Left colon (tissue), 2 donors: ENCODE results near the gene STRN3. TPM values are rescaled to one million over a fixed set of nuclear protein-coding genes. Genes with fewer than 3 reads are reported as not detected.

Experiments
- ATAC-seq: fragments of 200-7000 bp; cut with Tn5 transposase; one replicate; pipeline ENCODE4 v1.9.1; 2020; ENCODE audit warnings: mild to moderate bottlenecking, moderate library complexity
- DNase-seq, 2 donors: peaks; one replicate each; pipeline ENCODE4 v3.0.0-alpha.2; 2020
- intact Hi-C, 2 donors: fragments of 100-400 bp; cut with DNase I in 1 of 2; cut with micrococcal nuclease in 1 of 2; formaldehyde crosslinking; loops; one replicate each; pipeline versions ENCODE4 v1.11.2 to v1.14.0; 2022; cut with DNase I, micrococcal nuclease
- total RNA-seq, 2 donors: library from RNA; stranded (reverse); fragmentation: NEBNext Ultra II Directional; extraction: Animal tissue kit (Norgen Biotek cat#: 25700); gene quantifications; one replicate each; pipeline ENCODE4 v1.2.1, GENCODE V29; 2021
- donor health status: DM: no; HTN: no; CAD: no.
- donor health status: DM: yes; HTN: yes; CAD: no.

The STRN3 gene
- total RNA-seq, 2 donors from 2014 or later: 43.3 to 48.0 TPM

DNA sequence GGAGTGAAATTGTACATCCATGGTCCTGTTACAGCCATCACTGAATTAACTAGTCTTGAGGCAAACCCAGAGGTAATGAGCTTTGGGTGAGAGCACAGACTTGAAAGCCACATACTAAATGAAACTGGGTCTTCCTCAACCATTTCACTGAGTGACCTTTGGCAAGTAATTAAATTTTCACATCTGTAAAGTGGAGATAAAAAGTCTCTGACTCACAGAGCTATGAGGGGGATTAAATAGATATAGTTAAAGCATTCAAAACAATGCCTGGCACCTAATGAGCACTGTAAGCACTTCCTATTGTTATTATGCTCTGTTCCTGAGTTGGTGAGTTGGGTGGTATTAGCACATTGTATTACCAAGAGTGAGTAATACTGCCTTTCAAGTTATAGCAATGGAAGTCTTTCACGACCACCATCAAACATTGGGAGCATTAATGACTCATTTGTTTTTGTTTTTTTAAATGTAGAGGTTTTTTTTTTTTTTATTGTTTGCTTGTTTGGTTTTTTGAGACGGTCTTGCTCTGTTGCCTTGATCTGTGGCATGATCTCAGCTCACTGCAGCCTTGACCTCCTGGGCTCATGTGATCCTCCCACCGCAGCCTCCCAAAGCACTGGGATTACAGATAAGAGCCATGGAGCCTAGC is 12.5 kb upstream of the STRN3 start:
- ATAC-seq (peak; percentile 54), DNase-seq (no peak)
- intact Hi-C loops: no loop called here

DNA sequence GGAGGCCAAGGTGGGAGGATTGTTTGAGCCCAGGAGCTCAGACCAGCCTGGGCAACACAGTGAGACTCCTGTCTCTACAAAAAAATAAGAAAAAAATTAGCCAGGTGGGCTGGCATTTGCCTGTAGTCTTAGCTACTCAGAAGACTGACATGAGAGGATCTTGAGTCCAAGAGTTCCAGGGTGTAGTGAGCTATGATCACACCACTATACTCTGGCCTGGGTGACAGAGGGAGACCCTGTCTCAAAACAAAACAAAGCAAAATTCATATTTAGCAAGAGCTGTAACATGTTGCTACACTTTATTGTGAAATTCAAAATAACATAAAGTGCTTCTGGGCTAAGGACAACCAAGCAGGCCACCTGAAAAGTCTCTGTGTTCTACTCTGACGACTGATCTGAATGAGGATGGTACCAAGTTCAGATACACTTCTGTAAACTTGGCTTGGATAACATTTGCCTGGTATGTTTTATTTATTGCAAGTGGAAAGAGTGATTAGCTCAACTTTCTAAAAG is 11.6 kb upstream of the STRN3 start:
- intact Hi-C loops: no loop called here
- DNase-seq: no peak
- ATAC-seq: no peak

DNA sequence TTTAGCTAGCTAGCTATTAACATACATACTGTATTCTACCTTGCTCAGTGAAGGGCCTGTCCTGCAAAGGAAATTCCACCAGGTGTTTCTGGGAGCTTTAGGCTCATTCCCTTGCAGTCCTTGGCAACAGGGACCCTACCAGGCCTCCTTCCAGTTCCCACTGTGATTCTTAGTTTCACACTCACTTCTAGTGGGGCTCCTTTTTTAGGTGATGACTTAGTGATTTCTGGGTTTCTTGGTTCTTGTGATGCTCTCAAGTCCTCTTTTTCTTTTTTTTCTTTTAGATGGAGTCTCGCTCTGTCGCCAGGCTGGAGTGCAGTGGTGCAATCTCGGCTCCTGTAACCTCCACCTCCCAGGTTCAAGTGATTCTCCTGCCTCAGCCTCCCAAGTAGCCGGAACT is 10.4 kb upstream of the STRN3 start:
- intact Hi-C loops: no loop called here
- ATAC-seq (no peak), DNase-seq (no peak)

DNA sequence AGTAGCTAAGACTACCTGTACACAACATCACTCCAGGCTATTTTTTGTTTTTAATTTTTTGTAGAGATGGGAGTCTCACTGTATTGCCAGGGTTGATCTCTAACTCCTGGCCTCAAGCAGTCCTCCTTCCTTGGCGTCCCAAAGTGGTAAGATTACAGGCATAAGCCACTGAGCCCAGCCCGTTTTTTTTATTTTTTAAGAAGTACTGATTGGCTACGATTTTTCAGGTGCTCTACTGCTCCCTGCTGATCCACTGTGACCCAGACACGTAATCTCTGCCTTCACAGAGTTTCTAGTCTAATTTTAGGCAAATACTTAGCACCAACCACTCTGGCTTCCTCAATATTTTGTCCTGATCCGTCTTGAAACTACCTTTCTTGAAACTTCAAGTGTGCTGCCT is 4.3 kb upstream of the STRN3 start:
- ATAC-seq: no peak
- no peak for DNase-seq
- intact Hi-C loops: no loop called here

DNA sequence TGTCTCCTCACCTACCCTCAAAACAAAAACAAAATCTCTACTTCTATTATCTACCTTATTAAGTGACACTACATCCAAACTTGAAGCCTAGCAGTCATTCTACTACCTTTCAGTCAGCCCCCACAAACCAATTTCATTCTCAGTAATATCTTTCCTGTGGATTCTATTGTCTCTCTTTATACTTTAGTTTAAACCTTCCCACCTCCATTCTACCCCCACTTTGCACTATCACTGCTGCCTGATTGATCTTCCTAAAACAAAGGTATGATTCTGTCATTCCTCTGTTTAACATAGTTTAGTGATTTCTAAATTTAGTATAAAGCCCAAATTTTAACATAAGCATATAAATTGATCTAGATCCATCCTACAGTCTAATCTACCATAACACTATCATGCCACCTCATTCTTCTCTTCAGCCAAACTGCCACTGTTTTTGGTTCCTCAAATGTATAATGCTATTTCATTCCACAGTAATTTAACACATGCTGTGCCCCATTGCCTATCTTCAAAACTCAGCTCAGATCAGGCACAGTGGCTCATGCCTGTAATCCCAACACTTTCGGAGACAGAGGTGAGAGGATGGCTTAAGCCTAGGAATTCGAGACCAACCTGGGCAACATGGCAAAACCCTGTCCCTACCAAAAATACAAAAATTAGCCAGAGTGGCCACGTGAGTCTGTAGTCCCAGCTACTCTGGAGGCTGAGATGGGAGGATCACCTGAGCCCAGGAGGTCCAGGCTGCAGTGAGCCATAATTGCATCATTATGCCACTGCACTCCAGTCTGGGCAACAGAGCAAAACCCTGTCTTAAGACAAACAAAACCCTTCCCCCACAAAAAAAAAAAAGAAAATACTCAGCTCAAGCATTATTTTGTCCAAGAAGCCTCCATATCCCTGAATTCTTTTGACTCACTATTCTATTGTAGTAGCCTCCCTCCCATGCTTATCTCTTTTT is 3.1 kb upstream of the STRN3 start:
- ATAC-seq (no peak), DNase-seq (no peak)
- intact Hi-C loops: no loop called here

DNA sequence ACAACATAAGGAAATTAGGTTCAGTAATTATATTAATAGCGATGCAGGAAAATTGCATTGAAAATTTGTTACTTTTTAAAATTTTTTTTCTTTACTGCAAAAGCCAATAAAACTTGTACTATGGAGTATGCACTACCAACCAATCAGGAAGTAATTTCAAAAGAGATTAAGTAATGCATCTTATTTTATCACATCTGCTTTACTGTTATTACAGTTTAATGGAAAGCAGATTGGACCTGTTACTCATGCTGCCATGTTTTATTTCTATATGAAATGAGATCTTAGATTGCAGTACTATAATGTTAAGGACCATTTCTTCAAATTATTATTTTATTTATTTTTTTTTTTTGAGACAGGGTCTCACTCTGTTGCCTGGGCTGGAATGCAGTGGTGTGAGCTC is 1.7 kb upstream of the STRN3 start:
- no peak for ATAC-seq
- no peak for DNase-seq
- intact Hi-C loops: no loop called here

DNA sequence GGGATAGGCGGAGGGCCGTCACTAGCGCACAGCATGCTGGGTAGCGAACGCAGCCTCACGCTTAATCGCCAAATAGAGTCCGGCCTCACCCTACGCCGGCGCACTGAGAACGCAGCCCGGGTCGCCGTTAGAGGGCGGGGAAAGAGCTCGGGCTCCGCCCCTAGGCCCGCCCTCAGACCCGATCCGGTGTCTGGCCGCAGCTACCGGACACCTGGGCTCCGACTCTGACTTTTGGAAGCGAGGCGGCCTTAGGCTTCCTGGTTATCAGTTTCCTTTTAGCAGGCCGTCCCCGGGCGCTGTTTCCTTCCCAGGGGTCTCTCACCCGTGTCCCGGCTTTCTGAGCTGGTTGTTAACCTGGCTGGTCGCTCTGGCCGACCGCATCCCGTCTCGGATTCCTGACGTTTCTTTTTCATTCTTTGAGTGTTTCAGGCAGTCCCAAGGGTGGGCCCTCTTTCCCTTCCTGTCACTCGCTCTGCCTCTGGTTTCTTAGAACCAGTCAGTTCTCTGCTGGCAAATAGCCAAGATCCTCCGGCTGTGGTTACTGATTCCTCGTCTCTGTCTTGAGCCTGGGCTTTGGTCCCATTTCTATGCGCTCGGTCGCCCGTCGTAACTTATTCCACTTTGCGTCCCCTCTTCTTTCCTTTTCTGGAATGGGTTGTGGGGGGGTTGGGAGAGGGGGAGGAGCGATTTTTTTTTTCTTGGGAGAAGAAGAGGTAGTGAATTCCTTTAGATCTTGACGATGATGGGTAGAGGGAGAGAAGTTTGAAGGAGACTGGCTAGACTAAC is 464 bp upstream of the STRN3 start:
- ATAC-seq (peak; percentile 90), DNase-seq (peak; percentile 96 to 98)
- intact Hi-C loops: no loop called here

DNA sequence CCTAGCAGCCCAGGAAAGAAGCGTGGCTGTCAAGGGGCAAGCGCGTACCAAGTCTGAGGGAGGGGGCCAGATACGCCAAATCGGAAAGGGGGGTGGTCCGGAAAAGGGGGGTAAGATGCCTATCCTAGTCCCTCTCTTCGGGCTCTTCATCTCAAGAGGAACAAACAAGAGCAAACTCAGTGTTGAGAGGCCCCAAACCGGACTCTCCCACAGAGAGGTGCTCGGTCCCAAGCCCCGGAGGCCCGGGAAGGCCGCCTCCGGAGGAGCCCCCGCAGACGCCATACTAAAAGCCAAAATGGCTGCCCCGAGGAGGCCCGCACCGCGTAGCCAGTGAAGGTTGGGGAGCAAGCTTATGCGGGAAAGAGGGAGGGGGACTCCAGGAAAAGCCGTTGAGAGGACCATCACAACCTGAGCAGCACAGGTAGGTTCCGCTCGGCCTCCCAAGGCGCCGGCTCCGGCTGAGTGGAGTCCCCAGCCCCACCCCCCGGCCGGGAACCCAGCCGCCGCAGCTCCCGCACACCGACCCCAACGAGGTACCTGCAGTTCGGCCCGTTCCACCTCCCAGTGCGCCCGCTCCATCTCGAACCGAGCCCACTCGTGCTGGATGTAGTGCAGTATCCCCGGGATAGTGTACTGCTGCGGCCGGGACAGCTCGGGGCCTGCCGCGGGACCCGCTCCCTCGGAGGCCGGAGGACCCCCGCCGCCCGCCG is 657 bp downstream of the STRN3 start, which contains the start of gene AP4S1:
TSS of gene AP4S1 (plus strand) at position 283 of the 710 bp plus-strand sequence. CDS start 40,548 bp downstream, outside the sequence.
- ATAC-seq: peak; percentile 26
- peak; percentile 47 to 66 for DNase-seq
- intact Hi-C loops: no loop called here

DNA sequence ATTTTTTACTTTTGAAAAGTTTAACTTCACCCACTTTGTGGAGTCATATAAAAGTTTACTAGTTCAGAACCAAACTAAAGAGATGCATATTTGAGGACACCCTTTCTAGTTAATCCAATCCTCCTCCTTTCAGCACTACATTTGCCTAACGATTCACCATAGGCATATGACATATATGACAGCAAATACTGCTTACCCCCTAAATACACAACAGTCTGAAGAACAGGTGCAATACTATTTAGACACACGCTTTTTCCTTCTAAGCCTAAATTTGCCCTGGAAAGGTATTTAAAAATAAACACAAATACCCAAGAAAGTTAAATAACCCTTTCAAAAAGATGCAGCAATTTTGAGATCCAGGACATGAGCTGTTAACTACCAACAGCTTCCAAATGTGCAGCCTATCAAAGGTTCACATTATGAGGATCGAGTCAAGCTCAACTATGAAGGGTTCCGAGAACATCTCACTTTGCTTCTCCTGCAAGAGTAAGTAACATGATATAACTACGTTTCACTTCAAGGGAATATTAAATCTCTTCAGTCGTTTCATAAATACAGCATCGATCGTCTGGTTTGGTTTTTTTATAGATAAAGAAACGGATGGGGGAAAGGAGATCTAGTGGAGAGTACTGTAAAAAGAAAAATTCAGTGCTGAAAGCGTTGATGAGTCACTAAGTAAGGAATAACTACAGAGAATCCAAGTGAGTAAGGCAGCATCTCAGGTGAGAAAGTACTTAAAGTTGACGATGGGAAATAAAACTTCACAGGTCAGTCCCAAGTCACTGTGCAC is 1.4 kb downstream of the STRN3 start:
- intact Hi-C loops: no loop called here
- ATAC-seq: peak; percentile 11
- no peak for DNase-seq

DNA sequence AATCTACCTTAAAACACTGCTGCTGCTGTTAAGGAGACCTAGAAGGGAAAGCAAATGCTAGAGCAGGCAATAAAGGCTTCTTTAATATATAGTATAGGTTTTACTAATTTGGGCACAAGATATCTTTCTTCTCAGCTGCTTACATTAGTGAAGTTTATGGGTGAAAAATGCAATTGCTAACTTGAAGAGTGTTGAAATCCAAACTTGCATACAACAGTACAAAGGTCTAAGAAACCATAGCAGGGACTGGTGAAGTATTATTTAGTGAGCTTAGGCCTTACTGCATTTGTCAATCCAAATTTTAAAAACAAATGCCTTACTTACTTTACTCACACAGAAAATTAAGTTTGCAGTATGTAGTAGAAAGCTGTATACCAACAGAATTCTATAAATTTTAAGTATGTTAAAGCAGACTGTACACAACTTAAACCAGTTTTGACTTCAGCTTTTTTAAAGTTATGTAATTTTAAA is 2.1 kb downstream of the STRN3 start:
- intact Hi-C loops: no loop called here
- DNase-seq (no peak), ATAC-seq (no peak)

DNA sequence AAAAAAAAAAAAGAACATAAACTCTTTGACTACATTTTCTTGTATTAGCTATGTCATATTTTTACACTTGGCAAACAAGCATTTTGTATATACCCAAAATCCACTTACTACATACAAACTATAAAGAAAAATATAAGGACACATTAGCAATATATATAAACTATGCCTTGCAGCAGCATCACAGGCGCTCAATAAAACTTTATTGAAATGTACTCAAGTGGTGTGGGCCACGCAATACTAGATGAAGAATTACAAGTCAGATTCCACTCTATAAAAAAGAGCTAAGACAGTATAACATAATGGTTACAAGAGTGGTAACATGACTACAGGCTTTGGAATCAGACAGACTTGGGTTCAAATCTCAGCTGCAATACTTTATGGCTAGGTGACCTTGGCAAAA is 3.8 kb downstream of the STRN3 start:
- ATAC-seq: no peak
- DNase-seq: no peak
- intact Hi-C loops: no loop called here

DNA sequence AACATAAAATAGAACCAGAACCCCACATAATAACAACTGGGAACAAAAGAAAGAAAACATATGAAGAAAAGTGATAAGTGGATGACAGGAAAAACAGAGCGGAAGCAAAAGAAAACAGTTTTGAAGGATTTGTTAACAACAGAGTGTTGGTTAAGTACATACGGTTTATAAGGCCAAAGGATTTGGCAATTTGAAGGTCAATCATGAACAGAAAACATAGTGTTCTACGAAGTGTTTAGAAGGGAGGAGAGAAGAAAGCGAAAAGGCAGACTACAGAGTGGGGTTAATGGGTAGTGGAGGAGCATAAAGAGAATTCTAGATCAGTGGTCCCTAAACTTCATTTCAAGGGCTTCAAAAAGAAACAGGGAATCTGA is 4.6 kb downstream of the STRN3 start:
- no peak for ATAC-seq
- intact Hi-C loops: no loop called here
- no peak for DNase-seq

DNA sequence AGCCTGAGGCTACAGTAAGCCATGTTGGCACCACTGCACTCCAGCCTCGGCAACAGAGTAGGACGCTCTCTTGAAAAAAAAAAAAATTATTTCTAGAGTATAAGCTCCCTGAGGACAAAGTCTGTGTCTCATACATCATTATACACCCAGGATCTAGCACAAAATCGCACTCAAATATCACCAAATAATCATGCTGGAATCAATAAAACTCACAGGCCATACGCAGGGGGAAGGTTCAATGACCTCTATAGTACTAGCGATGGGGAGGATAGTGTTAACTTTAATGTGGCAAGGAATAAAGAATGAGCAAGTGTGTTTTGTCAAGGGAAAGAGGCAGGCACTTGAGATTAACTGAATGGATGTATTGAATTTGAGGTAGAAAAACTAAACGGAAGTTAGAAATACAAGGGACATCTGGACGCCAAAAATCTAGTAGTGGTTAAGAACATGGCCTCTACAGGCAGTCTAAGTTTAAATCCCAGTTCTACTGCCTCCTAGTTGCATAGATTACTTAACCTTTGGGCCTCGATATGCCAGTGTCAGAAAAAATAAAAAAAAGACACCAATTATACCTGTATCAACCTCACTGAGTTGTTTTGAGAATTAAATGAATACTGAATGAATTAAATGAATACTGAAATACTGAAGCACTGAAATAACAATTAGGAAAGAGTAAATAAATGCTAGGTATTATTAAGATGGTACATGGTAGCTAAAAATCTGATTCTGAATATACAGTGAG is 5.2 kb downstream of the STRN3 start:
- intact Hi-C loops: no loop called here
- DNase-seq: no peak
- ATAC-seq: no peak

DNA sequence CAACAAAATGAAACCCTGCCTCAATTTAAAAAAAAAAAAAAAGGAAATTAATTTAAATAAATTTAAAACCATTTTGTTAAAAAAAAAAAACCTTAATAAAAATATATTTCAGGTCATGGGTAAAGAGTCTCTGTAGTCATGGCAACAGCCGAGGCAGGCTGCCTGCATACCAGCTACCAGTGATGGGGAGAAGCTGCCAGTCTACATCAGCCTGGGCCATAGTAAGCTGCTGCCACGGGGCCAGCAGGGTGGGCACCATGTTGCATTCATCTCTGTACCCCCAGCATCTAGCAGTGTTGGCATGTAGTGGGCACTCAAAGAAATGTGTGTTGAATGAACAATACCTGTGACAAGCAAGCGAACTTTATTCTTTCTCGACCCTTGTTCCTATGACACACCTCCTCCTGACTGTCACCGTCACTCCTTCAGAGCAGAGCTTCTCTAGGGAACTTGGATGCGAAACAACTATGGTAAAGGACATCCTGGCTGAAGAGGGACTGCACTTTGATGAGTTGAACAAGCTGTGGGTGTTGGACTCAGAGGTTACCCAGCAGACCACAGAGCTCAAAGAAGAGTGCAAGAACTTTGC is 8.0 kb downstream of the STRN3 start:
- ATAC-seq: no peak
- DNase-seq: no peak
- intact Hi-C loops: no loop called here

DNA sequence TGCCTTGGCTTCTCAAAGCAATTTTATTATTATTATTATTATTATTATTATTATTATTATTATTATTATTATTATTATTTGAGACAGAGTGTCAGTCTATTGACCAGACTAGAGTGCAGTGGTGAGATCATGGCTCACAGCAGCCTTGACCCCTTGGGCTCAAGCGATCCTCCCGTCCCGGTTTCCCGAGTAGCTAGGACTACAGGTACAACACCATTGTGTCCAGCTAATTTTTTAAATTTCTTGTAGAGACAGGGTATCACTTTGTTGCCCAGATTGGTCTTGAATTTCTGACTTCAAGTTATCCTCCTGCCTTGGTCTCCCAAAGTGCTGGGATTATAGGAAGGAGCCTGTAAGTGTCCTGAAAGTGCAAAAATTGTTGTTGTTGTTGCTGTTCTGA is 12.3 kb downstream of the STRN3 start:
- no peak for ATAC-seq
- intact Hi-C loops: no loop called here
- no peak for DNase-seq

DNA sequence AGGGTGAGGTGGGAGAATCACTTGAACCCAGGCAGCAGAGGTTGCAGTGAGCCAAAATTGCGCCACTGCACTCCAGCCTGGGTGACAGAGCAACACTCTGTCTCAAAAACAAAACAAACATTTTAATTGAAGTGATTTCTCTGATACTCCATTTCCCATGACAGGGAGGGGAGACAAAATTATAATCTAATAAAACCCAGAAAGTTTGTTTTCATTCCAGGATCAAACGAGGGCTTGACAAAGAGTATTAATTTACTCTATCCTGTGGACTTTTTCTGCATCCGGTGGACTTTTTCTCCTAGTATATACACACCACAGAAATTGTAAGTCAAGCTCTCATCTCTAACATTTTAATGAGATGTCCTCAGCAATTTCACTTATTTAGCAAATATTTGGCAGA is 15.2 kb downstream of the STRN3 start:
- intact Hi-C loops: no loop called here
- DNase-seq (no peak), ATAC-seq (no peak)
